ENCODE measurements around the gene SLC6A18. TPM values are rescaled to one million over a fixed set of nuclear protein-coding genes. Genes with fewer than 3 reads are reported as not detected.

SLC6A18 gene
- total and polyA plus RNA-seq, 9 of the 15 experiments (the other 6 are each of a cell fraction or from before 2014, with no cell fraction given), result not detected

DNA sequence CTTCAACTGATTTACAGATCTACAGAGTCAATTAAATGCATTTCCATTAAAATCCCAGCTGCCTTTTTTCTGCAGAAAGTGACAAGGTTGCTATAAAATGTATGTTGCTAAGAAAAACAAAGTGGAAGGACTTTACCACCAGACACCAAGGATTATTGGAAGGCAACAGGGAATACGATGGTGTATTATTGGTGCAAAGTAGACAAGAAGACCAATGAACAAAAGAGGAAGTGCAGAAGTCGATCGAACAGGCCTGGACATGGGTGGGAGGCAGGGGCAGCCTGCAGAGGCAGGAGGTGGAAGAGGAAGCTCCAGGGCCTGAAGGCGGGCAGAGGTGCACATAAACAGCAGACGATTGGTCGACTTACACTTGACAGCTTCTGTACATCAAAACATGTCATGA lies 34.3 kb upstream of the SLC6A18 start (continued):
- TF ChIP-seq, protein P1, sequence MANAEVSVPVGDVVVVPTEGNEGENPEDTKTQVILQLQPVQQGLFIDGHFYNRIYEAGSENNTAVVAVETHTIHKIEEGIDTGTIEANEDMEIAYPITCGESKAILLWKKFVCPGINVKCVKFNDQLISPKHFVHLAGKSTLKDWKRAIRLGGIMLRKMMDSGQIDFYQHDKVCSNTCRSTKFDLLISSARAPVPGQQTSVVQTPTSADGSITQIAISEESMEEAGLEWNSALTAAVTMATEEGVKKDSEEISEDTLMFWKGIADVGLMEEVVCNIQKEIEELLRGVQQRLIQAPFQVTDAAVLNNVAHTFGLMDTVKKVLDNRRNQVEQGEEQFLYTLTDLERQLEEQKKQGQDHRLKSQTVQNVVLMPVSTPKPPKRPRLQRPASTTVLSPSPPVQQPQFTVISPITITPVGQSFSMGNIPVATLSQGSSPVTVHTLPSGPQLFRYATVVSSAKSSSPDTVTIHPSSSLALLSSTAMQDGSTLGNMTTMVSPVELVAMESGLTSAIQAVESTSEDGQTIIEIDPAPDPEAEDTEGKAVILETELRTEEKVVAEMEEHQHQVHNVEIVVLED (CRISPR knock-in tag; IDR thresholded peaks at IDR 0.05), result 0 out of 2 replicates have a peak, but pooled peaks have one; percentile 26
- TF ChIP-seq EHMT2 (IDR thresholded peaks at IDR 0.05) (no peak), ZNF121 (CRISPR knock-in tag; conservative IDR thresholded peaks at IDR 0.05) (no peak), SMAD2 (IDR thresholded peaks at IDR 0.05; ENCODE audit: low read depth, low read length) (no peak), KLF13 (tag; IDR thresholded peaks at IDR 0.05; ENCODE audit: borderline replicate concordance, low read depth) (no peak), MAFF (IDR thresholded peaks at IDR 0.05; ENCODE audit: low read length) (no peak), HDAC6 (IDR thresholded peaks at IDR 0.05; ENCODE audit: low read depth, low read length) (no peak), ZNF316 (IDR thresholded peaks at IDR 0.05) (no peak), MAFG (tag; conservative IDR thresholded peaks at IDR 0.05) (no peak), ZNF507 (tag; conservative IDR thresholded peaks at IDR 0.05) (no peak), ZNF224 (CRISPR knock-in tag; IDR thresholded peaks at IDR 0.05) (no peak), LARP7 (IDR thresholded peaks at IDR 0.05) (no peak), CCNT2 (IDR thresholded peaks at IDR 0.05; ENCODE audit: borderline replicate concordance, extremely low read depth, insufficient read length, low read depth, low read length) (no peak), ZFPM2 (CRISPR knock-in tag; IDR thresholded peaks at IDR 0.05) (no peak), CEBPG (CRISPR knock-in tag; IDR thresholded peaks at IDR 0.05) (no peak), CEBPG (tag; conservative IDR thresholded peaks at IDR 0.05 in 1 of 2, IDR thresholded peaks at IDR 0.05 in 1 of 2) (no peak), CAMTA2 (CRISPR knock-in tag; conservative IDR thresholded peaks at IDR 0.05) (no peak), ETV6 (IDR thresholded peaks at IDR 0.05; ENCODE audit: borderline replicate concordance in 1 of 2, low read depth in 2 of 2, low read length in 1 of 2) (no peak), ETV6 (CRISPR knock-in tag; IDR thresholded peaks at IDR 0.05; ENCODE audit: borderline replicate concordance) (no peak), IRF2 (CRISPR knock-in tag; IDR thresholded peaks at IDR 0.05) (no peak), ZNF436 (CRISPR knock-in tag; IDR thresholded peaks at IDR 0.05) (no peak), ZSCAN29 (IDR thresholded peaks at IDR 0.05) (no peak), MYNN (IDR thresholded peaks at IDR 0.05) (no peak), MYNN (CRISPR knock-in tag; IDR thresholded peaks at IDR 0.05) (no peak), ELF4 (CRISPR knock-in tag; IDR thresholded peaks at IDR 0.05) (peak; percentile 65; the same call in 1 of the 2 replicates), KLF1 (tag; IDR thresholded peaks at IDR 0.05) (no peak), CBX5 (IDR thresholded peaks at IDR 0.05; ENCODE audit: borderline replicate concordance, low read depth) (no peak)
- TF ChIP-seq, protein P2, sequence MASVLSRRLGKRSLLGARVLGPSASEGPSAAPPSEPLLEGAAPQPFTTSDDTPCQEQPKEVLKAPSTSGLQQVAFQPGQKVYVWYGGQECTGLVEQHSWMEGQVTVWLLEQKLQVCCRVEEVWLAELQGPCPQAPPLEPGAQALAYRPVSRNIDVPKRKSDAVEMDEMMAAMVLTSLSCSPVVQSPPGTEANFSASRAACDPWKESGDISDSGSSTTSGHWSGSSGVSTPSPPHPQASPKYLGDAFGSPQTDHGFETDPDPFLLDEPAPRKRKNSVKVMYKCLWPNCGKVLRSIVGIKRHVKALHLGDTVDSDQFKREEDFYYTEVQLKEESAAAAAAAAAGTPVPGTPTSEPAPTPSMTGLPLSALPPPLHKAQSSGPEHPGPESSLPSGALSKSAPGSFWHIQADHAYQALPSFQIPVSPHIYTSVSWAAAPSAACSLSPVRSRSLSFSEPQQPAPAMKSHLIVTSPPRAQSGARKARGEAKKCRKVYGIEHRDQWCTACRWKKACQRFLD (CRISPR knock-in tag; IDR thresholded peaks at IDR 0.05), result no peak
- TF ChIP-seq, protein P3, sequence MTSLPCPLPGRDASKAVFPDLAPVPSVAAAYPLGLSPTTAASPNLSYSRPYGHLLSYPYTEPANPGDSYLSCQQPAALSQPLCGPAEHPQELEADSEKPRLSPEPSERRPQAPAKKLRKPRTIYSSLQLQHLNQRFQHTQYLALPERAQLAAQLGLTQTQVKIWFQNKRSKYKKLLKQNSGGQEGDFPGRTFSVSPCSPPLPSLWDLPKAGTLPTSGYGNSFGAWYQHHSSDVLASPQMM (CRISPR knock-in tag; IDR thresholded peaks at IDR 0.05), result no peak
- TF ChIP-seq, protein P4, sequence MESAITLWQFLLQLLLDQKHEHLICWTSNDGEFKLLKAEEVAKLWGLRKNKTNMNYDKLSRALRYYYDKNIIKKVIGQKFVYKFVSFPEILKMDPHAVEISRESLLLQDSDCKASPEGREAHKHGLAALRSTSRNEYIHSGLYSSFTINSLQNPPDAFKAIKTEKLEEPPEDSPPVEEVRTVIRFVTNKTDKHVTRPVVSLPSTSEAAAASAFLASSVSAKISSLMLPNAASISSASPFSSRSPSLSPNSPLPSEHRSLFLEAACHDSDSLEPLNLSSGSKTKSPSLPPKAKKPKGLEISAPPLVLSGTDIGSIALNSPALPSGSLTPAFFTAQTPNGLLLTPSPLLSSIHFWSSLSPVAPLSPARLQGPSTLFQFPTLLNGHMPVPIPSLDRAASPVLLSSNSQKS (CRISPR knock-in tag; IDR thresholded peaks at IDR 0.05), result no peak

All from K562 (cell line).